H1 (cell line): Measurements from ENCODE around the gene HDAC8. TPM values are rescaled to one million over a fixed set of nuclear protein-coding genes. Genes with fewer than 3 reads are reported as not detected.

Experiments used
- polyA plus RNA-seq, 7 experiments: library from polyadenylated mRNA; depleted of rRNA in 3 of 7; stranded (reverse) in 5 of 7; unstranded in 2 of 7; fragments of >200 nt in 5 of 7; fragments of 200-250 nt in 2 of 7; gene quantifications; 1 replicate in 5 of 7; 2 replicates in 1 of 7; 4 replicates in 1 of 7; pipeline versions ENCODE4 v1.2.1 to v1.2.3, GENCODE V29; 2011 to 2013; ENCODE audit warnings: missing spikeins in 2 of 7, mixed read lengths in 2 of 7
- small RNA-seq: library from polyadenylated mRNA; stranded (forward); fragments of <200 nt; extraction: miRNeasy Mini kit (QIAGEN cat#:217004); gene quantifications from one replicate; pipeline ENCODE3, GENCODE V24; 2013; ENCODE audit not compliant: insufficient read depth
- total RNA-seq: library from RNA; stranded (reverse); fragmentation: NEBNext Ultra II Directional; extraction: Animal tissue kit (Norgen Biotek cat#: 25700); gene quantifications from 2 replicates; pipeline ENCODE4 v1.2.1, GENCODE V29; 2021

HDAC8 gene
- total and polyA plus RNA-seq, 2 of the 8 experiments (the other 6 are each of a cell fraction or from before 2014, with no cell fraction given) = 9.7 to 20.3 TPM

Small RNA genes lying within 50 kb of the gene (small RNA-seq; reads per million reads assigned to genes)
- gene RF00019 (not detected), gene RNU2-68P (1.0 reads per million)

Other genes starting within 250 kb of the HDAC8 start
- gene PHKA1, start 141.5 kb upstream of the HDAC8 start, total RNA-seq = 7.2 and 7.4 TPM in 2 replicates
- gene PHKA1, start 141.5 kb upstream of the HDAC8 start, polyA plus RNA-seq (2011; rRNA removed) = 3.2 and 4.2 TPM in 2 replicates
- not detected in 2 replicates for gene DMRTC1B, start 204.0 kb upstream of the HDAC8 start, total RNA-seq
- gene DMRTC1B, start 204.0 kb upstream of the HDAC8 start, polyA plus RNA-seq (2011; rRNA removed) = 0.11 TPM in 1 of 2 replicates, not detected in the other
- gene FAM236B, start 209.8 kb upstream of the HDAC8 start, total RNA-seq = not detected in 2 replicates
- gene FAM236B, start 209.8 kb upstream of the HDAC8 start, polyA plus RNA-seq (2011; rRNA removed) = not detected in 2 replicates
- gene FAM236D, start 235.4 kb upstream of the HDAC8 start, total RNA-seq = not detected in 2 replicates
- gene FAM236D, start 235.4 kb upstream of the HDAC8 start, polyA plus RNA-seq (2011; rRNA removed) = not detected in 2 replicates